Measurements from ENCODE around the gene COMTD1.

DNA sequence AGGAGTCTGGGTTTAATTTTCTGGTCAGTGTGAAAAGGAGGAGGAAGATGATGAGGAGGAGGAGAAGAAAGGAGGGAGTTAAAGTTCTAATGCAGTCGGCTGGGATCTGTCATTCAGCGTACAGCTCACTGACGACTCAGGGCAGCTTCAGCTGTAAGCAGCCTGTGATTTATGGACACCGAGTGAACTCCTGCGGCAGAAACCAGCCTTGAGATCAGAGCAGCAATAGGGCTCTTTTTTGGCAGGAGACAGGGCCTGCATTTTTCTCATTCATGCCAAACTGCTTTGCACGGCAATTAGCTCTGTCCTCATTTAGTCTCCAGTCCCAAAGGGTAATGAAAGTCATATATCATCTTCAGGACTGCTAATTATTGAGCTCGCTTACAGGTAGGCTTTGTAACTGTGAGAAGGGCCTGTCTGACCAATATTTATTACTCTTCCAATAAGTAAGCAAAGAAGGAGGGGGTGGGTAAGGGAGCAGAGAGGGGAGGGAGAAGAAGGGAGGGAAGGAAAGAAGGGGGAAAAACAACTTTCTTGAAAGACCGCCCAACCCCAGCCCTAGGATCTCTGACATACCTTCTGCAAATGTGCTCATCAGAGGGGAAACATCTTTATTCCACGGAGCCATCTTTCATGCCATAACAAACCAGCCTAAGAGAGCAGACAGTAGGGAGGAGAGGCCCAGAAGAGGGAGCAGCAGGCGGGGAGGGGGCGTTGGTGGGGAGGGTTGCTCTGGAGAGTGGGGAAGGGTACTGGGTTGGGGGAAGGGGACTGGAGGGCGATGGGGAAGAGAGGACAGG is 48.1 kb upstream of the COMTD1 start:
- TF ChIP-seq, protein P1, sequence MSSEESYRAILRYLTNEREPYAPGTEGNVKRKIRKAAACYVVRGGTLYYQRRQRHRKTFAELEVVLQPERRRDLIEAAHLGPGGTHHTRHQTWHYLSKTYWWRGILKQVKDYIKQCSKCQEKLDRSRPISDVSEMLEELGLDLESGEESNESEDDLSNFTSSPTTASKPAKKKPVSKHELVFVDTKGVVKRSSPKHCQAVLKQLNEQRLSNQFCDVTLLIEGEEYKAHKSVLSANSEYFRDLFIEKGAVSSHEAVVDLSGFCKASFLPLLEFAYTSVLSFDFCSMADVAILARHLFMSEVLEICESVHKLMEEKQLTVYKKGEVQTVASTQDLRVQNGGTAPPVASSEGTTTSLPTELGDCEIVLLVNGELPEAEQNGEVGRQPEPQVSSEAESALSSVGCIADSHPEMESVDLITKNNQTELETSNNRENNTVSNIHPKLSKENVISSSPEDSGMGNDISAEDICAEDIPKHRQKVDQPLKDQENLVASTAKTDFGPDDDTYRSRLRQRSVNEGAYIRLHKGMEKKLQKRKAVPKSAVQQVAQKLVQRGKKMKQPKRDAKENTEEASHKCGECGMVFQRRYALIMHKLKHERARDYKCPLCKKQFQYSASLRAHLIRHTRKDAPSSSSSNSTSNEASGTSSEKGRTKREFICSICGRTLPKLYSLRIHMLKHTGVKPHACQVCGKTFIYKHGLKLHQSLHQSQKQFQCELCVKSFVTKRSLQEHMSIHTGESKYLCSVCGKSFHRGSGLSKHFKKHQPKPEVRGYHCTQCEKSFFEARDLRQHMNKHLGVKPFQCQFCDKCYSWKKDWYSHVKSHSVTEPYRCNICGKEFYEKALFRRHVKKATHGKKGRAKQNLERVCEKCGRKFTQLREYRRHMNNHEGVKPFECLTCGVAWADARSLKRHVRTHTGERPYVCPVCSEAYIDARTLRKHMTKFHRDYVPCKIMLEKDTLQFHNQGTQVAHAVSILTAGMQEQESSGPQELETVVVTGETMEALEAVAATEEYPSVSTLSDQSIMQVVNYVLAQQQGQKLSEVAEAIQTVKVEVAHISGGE (tag by site-specific recombination; conservative IDR thresholded peaks at IDR 0.05; ENCODE audit: low read depth) = no peak
- TF ChIP-seq, protein P2, sequence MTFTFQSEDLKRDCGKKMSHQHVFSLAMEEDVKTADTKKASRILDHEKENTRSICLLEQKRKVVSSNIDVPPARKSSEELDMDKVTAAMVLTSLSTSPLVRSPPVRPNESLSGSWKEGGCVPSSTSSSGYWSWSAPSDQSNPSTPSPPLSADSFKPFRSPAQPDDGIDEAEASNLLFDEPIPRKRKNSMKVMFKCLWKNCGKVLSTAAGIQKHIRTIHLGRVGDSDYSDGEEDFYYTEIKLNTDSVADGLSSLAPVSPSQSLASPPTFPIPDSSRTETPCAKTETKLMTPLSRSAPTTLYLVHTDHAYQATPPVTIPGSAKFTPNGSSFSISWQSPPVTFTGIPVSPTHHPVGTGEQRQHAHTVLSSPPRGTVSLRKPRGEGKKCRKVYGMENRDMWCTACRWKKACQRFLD (tag by site-specific recombination; IDR thresholded peaks at IDR 0.05) = no peak
- TF ChIP-seq, protein P3, sequence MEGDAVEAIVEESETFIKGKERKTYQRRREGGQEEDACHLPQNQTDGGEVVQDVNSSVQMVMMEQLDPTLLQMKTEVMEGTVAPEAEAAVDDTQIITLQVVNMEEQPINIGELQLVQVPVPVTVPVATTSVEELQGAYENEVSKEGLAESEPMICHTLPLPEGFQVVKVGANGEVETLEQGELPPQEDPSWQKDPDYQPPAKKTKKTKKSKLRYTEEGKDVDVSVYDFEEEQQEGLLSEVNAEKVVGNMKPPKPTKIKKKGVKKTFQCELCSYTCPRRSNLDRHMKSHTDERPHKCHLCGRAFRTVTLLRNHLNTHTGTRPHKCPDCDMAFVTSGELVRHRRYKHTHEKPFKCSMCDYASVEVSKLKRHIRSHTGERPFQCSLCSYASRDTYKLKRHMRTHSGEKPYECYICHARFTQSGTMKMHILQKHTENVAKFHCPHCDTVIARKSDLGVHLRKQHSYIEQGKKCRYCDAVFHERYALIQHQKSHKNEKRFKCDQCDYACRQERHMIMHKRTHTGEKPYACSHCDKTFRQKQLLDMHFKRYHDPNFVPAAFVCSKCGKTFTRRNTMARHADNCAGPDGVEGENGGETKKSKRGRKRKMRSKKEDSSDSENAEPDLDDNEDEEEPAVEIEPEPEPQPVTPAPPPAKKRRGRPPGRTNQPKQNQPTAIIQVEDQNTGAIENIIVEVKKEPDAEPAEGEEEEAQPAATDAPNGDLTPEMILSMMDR (tag by site-specific recombination; IDR thresholded peaks at IDR 0.05) = no peak
- no peak for TF ChIP-seq YY1 (tag by site-specific recombination; IDR thresholded peaks at IDR 0.05)
- no peak for TF ChIP-seq KLF1 (tag by site-specific recombination; IDR thresholded peaks at IDR 0.05)
- TF ChIP-seq ZNF416 (tag by site-specific recombination; IDR thresholded peaks at IDR 0.05) = no peak
- no peak for TF ChIP-seq ZNF473 (tag by site-specific recombination; IDR thresholded peaks at IDR 0.05)
- no peak for TF ChIP-seq ZNF211 (tag by site-specific recombination; IDR thresholded peaks at IDR 0.05; ENCODE audit: low read depth)

All from HEK293 (cell line).